ENCODE measurements around the gene UBL4A. TPM values are rescaled to one million over a fixed set of nuclear protein-coding genes. Genes with fewer than 3 reads are reported as not detected.
"Not testable (repeated sequence)": the region's sequence is repeated elsewhere in the genome, so short reads cannot be mapped to it uniquely, and the experiment has no call there.

UBL4A gene
- total and polyA plus RNA-seq, 2 experiments from 2014 or later = 53.4 to 65.2 TPM

- no peak for TF ChIP-seq CTCF (IDR thresholded peaks at IDR 0.05; ENCODE audit: low read depth, low read length)
- H3K27me3 ChIP-seq = no peaks in the 10 kb centered on the region
- DNase-seq (ENCODE audit: low read depth in 1 of 2, low spot score in 1 of 2) = no peak
- H3K4me1 ChIP-seq (ENCODE audit: low read depth) = peaks cover 13% of the 10 kb centered on the region
- no peaks in the 10 kb centered on the region for H3K36me3 ChIP-seq
- H3K4me3 ChIP-seq = no peak overlapping the region
- H3K27ac ChIP-seq = no peak overlapping the region
- H3K9me3 ChIP-seq (ENCODE audit: low read depth) = no peaks in the 10 kb centered on the region
These were observed 20.3 kb upstream of the UBL4A start for GRCh38 chrX:154506483-154507332.

GRCh38 chrX:154505734-154506133 is 19.3 kb upstream of the UBL4A start:
- H3K36me3 ChIP-seq = no peaks in the 10 kb centered on the region
- peaks cover 4% of the 10 kb centered on the region for H3K4me1 ChIP-seq (ENCODE audit: low read depth)
- no peak for TF ChIP-seq CTCF (IDR thresholded peaks at IDR 0.05; ENCODE audit: low read depth, low read length)
- H3K27me3 ChIP-seq = no peaks in the 10 kb centered on the region
- peak overlapping the region; percentile 23 for H3K27ac ChIP-seq
- H3K4me3 ChIP-seq = no peak overlapping the region
- no peaks in the 10 kb centered on the region for H3K9me3 ChIP-seq (ENCODE audit: low read depth)
- DNase-seq (ENCODE audit: low read depth in 1 of 2, low spot score in 1 of 2) = peak in 1 of 2 donors; percentile 56

- no peaks in the 10 kb centered on the region for H3K36me3 ChIP-seq
- TF ChIP-seq CTCF (IDR thresholded peaks at IDR 0.05; ENCODE audit: low read depth, low read length) = no peak
- no peaks in the 10 kb centered on the region for H3K4me1 ChIP-seq (ENCODE audit: low read depth)
- H3K27me3 ChIP-seq = no peaks in the 10 kb centered on the region
- no peaks in the 10 kb centered on the region for H3K9me3 ChIP-seq (ENCODE audit: low read depth)
- no peak overlapping the region for H3K4me3 ChIP-seq
- DNase-seq (ENCODE audit: low read depth in 1 of 2, low spot score in 1 of 2) = no peak
- no peak overlapping the region for H3K27ac ChIP-seq
These were observed 16.6 kb upstream of the UBL4A start for GRCh38 chrX:154502989-154503388.

GRCh38 chrX:154502098-154502497 is 15.7 kb upstream of the UBL4A start:
- no peaks in the 10 kb centered on the region for H3K36me3 ChIP-seq
- TF ChIP-seq CTCF (IDR thresholded peaks at IDR 0.05; ENCODE audit: low read depth, low read length) = no peak

GRCh38 chrX:154501423-154501822 is 15.0 kb upstream of the UBL4A start:
- not testable (repeated sequence) for H3K9me3 ChIP-seq (ENCODE audit: low read depth); DNase-seq (ENCODE audit: low read depth in 1 of 2, low spot score in 1 of 2); H3K36me3 ChIP-seq; H3K4me1 ChIP-seq (ENCODE audit: low read depth); H3K27me3 ChIP-seq; H3K4me3 ChIP-seq; H3K27ac ChIP-seq

More at GRCh38 chrX:154502098-154502497, 15.7 kb upstream of the UBL4A start:
- H3K27me3 ChIP-seq = no peaks in the 10 kb centered on the region
- H3K9me3 ChIP-seq (ENCODE audit: low read depth) = no peaks in the 10 kb centered on the region
- H3K4me3 ChIP-seq = no peak overlapping the region
- DNase-seq (ENCODE audit: low read depth in 1 of 2, low spot score in 1 of 2) = no peak
- H3K4me1 ChIP-seq (ENCODE audit: low read depth) = no peaks in the 10 kb centered on the region
- H3K27ac ChIP-seq = no peak overlapping the region

- not testable (repeated sequence) for H3K27me3 ChIP-seq; H3K4me3 ChIP-seq; DNase-seq (ENCODE audit: low read depth in 1 of 2, low spot score in 1 of 2); H3K36me3 ChIP-seq; H3K27ac ChIP-seq; H3K4me1 ChIP-seq (ENCODE audit: low read depth); H3K9me3 ChIP-seq (ENCODE audit: low read depth)
These were observed 10.2 kb upstream of the UBL4A start for GRCh38 chrX:154496591-154497137.
